Thoracic aorta (tissue), 2 donors: Measurements from ENCODE around the gene DAPP1. TPM values are rescaled to one million over a fixed set of nuclear protein-coding genes. Genes with fewer than 3 reads are reported as not detected.

Experiments
- ATAC-seq: fragments of 150-250 bp; one replicate; pipeline ENCODE4 v1.8.0; 2017; ENCODE audit warnings: low read depth; ENCODE audit not compliant: insufficient number of reproducible peaks, low FRiP score
- DNase-seq: peaks from one replicate; pipeline ENCODE4 v3.0.0-alpha.2; 2020; ENCODE audit warnings: low spot score
- H3K27ac ChIP-seq, 2 donors: fragments of 200-600 bp; sonication (generic); 1 replicate in 1 of 2; 2 replicates in 1 of 2; pipeline ENCODE4 v1.5.1; 2016; ENCODE audit warnings: mild to moderate bottlenecking in 2 of 2, moderate library complexity in 2 of 2
- H3K27me3 ChIP-seq: fragments of 200-600 bp; sonication (generic); replicated peaks from 2 replicates; pipeline ENCODE4 v1.6.0; 2016; ENCODE audit warnings: mild to moderate bottlenecking; ENCODE audit not compliant: insufficient read depth
- H3K36me3 ChIP-seq: fragments of 200-600 bp; sonication (generic); one replicate; pipeline ENCODE4 v1.5.1; 2016
- H3K4me1 ChIP-seq, 2 donors: fragments of 200-600 bp; sonication (generic); 1 replicate in 1 of 2; 2 replicates in 1 of 2; pipeline versions ENCODE4 v1.5.1 to v1.6.0; 2016; ENCODE audit warnings: low read depth in 2 of 2, mild to moderate bottlenecking in 1 of 2; ENCODE audit not compliant: control insufficient read depth in 1 of 2
- H3K4me3 ChIP-seq: fragments of 200-600 bp; sonication (generic); 2 replicates; pipeline ENCODE4 v1.5.1; 2016; ENCODE audit warnings: mild to moderate bottlenecking
- H3K9me3 ChIP-seq: fragments of 200-600 bp; sonication (generic); 2 replicates; pipeline ENCODE4 v1.5.1; 2016
- CTCF ChIP-seq: fragments of 200-600 bp; sonication (generic); IDR thresholded peaks from one replicate; pipeline ENCODE4 v1.5.1; 2019; ENCODE audit warnings: antibody characterized with exemption
- total RNA-seq, 2 donors: library from RNA; depleted of rRNA; stranded (reverse); fragments of >200 nt; gene quantifications; one replicate each; pipeline versions ENCODE4 v1.1.0 to v1.2.3, GENCODE V29; 2016

DAPP1 gene
- total RNA-seq, 2 donors from 2014 or later, result 1.6 TPM

GRCh38 chr4:99868126-99868596 lies 51.5 kb downstream of the DAPP1 start:
- no peaks in the 10 kb centered on the region for H3K27me3 ChIP-seq
- DNase-seq, result no peak
- no peaks in the 10 kb centered on the region for H3K36me3 ChIP-seq
- no peak overlapping the region for H3K4me3 ChIP-seq
- no peak for ATAC-seq
- TF ChIP-seq CTCF, result no peak
- H3K4me1 ChIP-seq, result peaks cover 0 to 6% of the 10 kb centered on the region in 2 donors
- no peak overlapping the region for H3K27ac ChIP-seq
- H3K9me3 ChIP-seq, result no peaks in the 10 kb centered on the region

- H3K4me3 ChIP-seq, result no peak overlapping the region
- H3K4me1 ChIP-seq, result peaks cover 0 to 6% of the 10 kb centered on the region in 2 donors
- no peak for TF ChIP-seq CTCF
- H3K27ac ChIP-seq, result no peak overlapping the region
- no peaks in the 10 kb centered on the region for H3K9me3 ChIP-seq
- DNase-seq (no peak), ATAC-seq (no peak)
- no peaks in the 10 kb centered on the region for H3K27me3 ChIP-seq
- H3K36me3 ChIP-seq, result no peaks in the 10 kb centered on the region
These were observed 55.9 kb downstream of the DAPP1 start for GRCh38 chr4:99872570-99872969.

- Histone ChIP-seq H3K4me3 (no peak overlapping the region), H3K36me3 (peaks cover 7% of the 10 kb centered on the region), H3K27ac (no peak overlapping the region), H3K27me3 (no peaks in the 10 kb centered on the region), H3K9me3 (no peaks in the 10 kb centered on the region), H3K4me1 (no peaks in the 10 kb centered on the region)
- no peak for DNase-seq
- no peak for TF ChIP-seq CTCF
- ATAC-seq, result no peak
These were observed 58.4 kb downstream of the DAPP1 start for GRCh38 chr4:99875071-99875470.

GRCh38 chr4:99876946-99877345 lies 60.3 kb downstream of the DAPP1 start:
- no peak overlapping the region for H3K4me3 ChIP-seq
- H3K36me3 ChIP-seq, result peaks cover 21% of the 10 kb centered on the region
- H3K27me3 ChIP-seq, result no peaks in the 10 kb centered on the region
- DNase-seq (no peak), ATAC-seq (no peak)
- no peak for TF ChIP-seq CTCF
- no peak overlapping the region for H3K27ac ChIP-seq
- H3K9me3 ChIP-seq, result no peaks in the 10 kb centered on the region
- H3K4me1 ChIP-seq, result no peaks in the 10 kb centered on the region

GRCh38 chr4:99878604-99879003 lies 62.0 kb downstream of the DAPP1 start:
- H3K27ac ChIP-seq, result no peak overlapping the region
- H3K27me3 ChIP-seq, result no peaks in the 10 kb centered on the region
- TF ChIP-seq CTCF, result no peak
- H3K36me3 ChIP-seq, result peaks cover 21% of the 10 kb centered on the region
- no peak overlapping the region for H3K4me3 ChIP-seq
- DNase-seq (no peak), ATAC-seq (no peak)
- H3K4me1 ChIP-seq, result no peaks in the 10 kb centered on the region
- H3K9me3 ChIP-seq, result no peaks in the 10 kb centered on the region
